A673 (cell line): ENCODE data around the gene PNPLA5. TPM values are rescaled to one million over a fixed set of nuclear protein-coding genes. Genes with fewer than 3 reads are reported as not detected.

ENCODE experiments used
- BruUV-seq: library from RNA; stranded (reverse); fragments of 400-500 nt; replicated peaks from 2 replicates; lab custom pipeline; 2021; lab: Mats Ljungman, UMichigan
- CTCF ChIA-PET: fragments of 300-600 bp; sonication (Branson Sonifier 250); formaldehyde crosslinking; loops from one replicate; lab custom pipeline; 2022; ENCODE audit warnings: antibody characterized with exemption; lab: Charles Lee
- POLR2A ChIA-PET: fragments of 300-600 bp; sonication (Branson Sonifier 250); formaldehyde crosslinking; loops from one replicate; lab custom pipeline; 2022; ENCODE audit warnings: antibody characterized with exemption; ENCODE audit not compliant: low non-redundant PET; lab: Charles Lee
- DNase-seq: peaks from one replicate; pipeline ENCODE4 v3.0.0-alpha.2; 2015; ENCODE audit warnings: low spot score
- H3K27ac ChIP-seq: fragments of 200-600 bp; sonication (generic); 2 replicates; pipeline ENCODE4 v1.5.1; 2016; ENCODE audit warnings: mixed run types, low read depth, mild to moderate bottlenecking, mixed read lengths, antibody characterized with exemption, low read length; ENCODE audit not compliant: poor library complexity, severe bottlenecking
- H3K27me3 ChIP-seq: fragments of 200-600 bp; sonication (generic); replicated peaks from 2 replicates; pipeline ENCODE4 v1.6.1; 2017; ENCODE audit warnings: mixed run types, low read depth, mild to moderate bottlenecking, mixed read lengths, antibody characterized with exemption, low read length; ENCODE audit not compliant: insufficient read depth, poor library complexity
- H3K36me3 ChIP-seq: fragments of 200-600 bp; sonication (generic); 2 replicates; pipeline ENCODE4 v1.6.1; 2016; ENCODE audit warnings: mixed run types, mild to moderate bottlenecking, mixed read lengths, antibody characterized with exemption, low read length; ENCODE audit not compliant: insufficient read depth, poor library complexity, severe bottlenecking
- H3K4me1 ChIP-seq: fragments of 200-600 bp; sonication (generic); 2 replicates; pipeline ENCODE4 v1.6.1; 2017; ENCODE audit warnings: mixed run types, mild to moderate bottlenecking, mixed read lengths, antibody characterized with exemption, low read length; ENCODE audit not compliant: insufficient read depth, poor library complexity, severe bottlenecking
- H3K4me3 ChIP-seq: fragments of 200-600 bp; sonication (generic); 2 replicates; pipeline ENCODE4 v1.5.1; 2016; ENCODE audit warnings: low read depth, mixed run types, mild to moderate bottlenecking, mixed read lengths, low read length; ENCODE audit not compliant: poor library complexity, severe bottlenecking
- H3K9me3 ChIP-seq: fragments of 200-600 bp; sonication (generic); 2 replicates; pipeline ENCODE4 v1.6.1; 2016; ENCODE audit warnings: mixed run types, low read depth, mild to moderate bottlenecking, mixed read lengths, antibody characterized with exemption, low read length; ENCODE audit not compliant: poor library complexity, severe bottlenecking
- EZH2 ChIP-seq: fragments of 200-600 bp; sonication (generic); IDR thresholded peaks from 2 replicates; pipeline ENCODE4 v1.6.1; 2017; ENCODE audit warnings: borderline replicate concordance, low read depth, mild to moderate bottlenecking, mixed read lengths, antibody characterized with exemption, low read length; ENCODE audit not compliant: poor library complexity, severe bottlenecking
- intact Hi-C: fragments of 100-400 bp; cut with micrococcal nuclease; formaldehyde crosslinking; loops from one replicate; pipeline ENCODE4 v1.10.0; 2022; ENCODE audit not compliant: unreplicated experiment
- total RNA-seq: library from RNA; stranded (reverse); gene quantifications from 2 replicates; pipeline ENCODE4 v1.2.3, GENCODE V29; 2021
- TF ChIP-seq, protein P1 (sequence below): fragments of 300-800, 200-600 bp; sonication (generic); conservative IDR thresholded peaks from 2 replicates; pipeline ENCODE4 v1.5.1; 2017; ENCODE audit warnings: low read depth, mild to moderate bottlenecking, antibody characterized with exemption, low read length, moderate library complexity, mixed read lengths

The PNPLA5 gene
- total RNA-seq, 1 experiment from 2014 or later: not detected

DNA sequence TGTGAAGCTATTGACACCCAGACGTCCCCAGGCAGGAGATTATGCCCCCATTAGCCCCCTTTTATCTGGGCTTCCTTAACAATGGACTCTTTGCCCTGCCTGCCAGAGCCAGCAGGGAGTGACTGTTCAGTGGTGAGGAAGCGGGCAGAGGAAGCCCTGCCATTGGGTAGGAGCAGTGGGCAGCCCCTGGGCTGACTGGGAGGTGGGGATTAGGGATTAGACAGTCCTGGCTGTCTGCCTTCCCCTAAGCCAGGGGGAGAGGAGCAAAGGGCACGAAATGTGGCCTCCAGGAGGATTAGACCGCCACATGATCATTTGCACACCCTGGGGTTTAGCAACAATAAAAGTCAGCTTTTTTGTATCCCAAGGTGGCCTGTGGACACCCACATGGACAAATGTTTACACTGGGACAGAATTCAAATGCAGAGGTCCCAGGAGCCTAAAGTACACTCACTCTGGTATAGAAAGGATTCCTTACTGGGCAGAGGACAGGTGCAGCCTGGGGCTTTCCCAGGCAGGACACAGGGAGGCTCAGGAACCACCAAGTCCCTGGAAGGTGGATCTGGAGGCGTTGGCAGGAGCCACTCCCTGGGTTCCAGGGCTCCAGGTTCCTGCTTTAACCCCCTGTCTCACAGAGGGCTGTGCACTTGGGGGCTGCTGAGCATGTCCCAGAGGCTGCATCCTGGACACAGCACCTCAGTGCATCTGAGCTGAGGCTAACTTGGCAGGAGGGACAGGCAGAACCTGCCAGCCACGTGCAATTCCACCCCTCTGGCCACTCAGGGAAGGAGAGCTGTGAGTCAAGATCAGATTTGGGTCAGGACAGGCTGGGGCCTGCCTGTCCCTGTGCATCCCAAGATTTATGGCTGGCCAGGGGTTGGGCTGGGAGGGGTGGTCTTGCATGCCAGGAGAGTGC lies 33.9 kb upstream of the PNPLA5 start:
- ChIA-PET CTCF (no interaction called here), POLR2A (interaction anchor here (0.6 kb wide), 1 partner anchor 1708 kb away, joined by 3 read pairs; no protein-coding TSS in a partner anchor)
- Histone ChIP-seq H3K4me1 (peaks cover 20% of the 10 kb centered on the region), H3K27me3 (no peaks in the 10 kb centered on the region), H3K27ac (peak overlapping the region; percentile 69), H3K9me3 (no peaks in the 10 kb centered on the region), H3K36me3 (peaks cover 23% of the 10 kb centered on the region), H3K4me3 (peak overlapping the region; percentile 80)
- BruUV-seq: TSS peak; percentile 46
- intact Hi-C loops: no loop called here
- TF ChIP-seq, protein P1, sequence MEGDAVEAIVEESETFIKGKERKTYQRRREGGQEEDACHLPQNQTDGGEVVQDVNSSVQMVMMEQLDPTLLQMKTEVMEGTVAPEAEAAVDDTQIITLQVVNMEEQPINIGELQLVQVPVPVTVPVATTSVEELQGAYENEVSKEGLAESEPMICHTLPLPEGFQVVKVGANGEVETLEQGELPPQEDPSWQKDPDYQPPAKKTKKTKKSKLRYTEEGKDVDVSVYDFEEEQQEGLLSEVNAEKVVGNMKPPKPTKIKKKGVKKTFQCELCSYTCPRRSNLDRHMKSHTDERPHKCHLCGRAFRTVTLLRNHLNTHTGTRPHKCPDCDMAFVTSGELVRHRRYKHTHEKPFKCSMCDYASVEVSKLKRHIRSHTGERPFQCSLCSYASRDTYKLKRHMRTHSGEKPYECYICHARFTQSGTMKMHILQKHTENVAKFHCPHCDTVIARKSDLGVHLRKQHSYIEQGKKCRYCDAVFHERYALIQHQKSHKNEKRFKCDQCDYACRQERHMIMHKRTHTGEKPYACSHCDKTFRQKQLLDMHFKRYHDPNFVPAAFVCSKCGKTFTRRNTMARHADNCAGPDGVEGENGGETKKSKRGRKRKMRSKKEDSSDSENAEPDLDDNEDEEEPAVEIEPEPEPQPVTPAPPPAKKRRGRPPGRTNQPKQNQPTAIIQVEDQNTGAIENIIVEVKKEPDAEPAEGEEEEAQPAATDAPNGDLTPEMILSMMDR: no peak
- no peak for TF ChIP-seq EZH2
- DNase-seq: peak; percentile 65

DNA sequence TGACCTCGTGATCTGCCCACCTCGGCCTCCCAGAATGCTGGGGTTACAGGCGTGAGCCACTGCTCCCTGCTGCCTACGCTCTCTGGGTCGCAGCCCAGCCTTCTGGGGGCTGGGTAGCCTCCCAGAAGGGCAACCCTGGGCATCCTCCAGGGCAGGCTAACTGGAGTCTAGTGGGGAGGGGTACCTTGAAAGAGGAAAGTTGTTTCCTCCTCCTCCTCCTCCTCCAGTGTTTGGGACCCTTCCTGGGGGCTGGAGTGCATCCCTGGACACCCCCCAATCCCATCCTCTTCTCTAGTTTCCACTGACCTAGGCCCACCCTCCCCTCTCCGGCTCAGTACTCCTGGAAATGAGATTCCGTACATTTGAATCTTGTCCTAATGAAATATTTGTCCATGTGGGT lies 33.1 kb upstream of the PNPLA5 start:
- peaks cover 20% of the 10 kb centered on the region for H3K4me1 ChIP-seq
- no peaks in the 10 kb centered on the region for H3K27me3 ChIP-seq
- H3K27ac ChIP-seq: peak overlapping the region; percentile 69
- no peak for DNase-seq
- ChIA-PET POLR2A (interaction anchor here (0.6 to 0.7 kb wide), 2 partner anchors 9 to 1707 kb away, joined by 3 to 8 read pairs; no protein-coding TSS in a partner anchor), CTCF (interaction anchor here (0.7 kb wide), 1 partner anchor 570 kb away, joined by 3 read pairs; no protein-coding TSS in a partner anchor)
- TF ChIP-seq, protein P1: no peak
- TF ChIP-seq EZH2: no peak
- H3K36me3 ChIP-seq: peaks cover 15% of the 10 kb centered on the region
- no TSS peak for BruUV-seq
- H3K4me3 ChIP-seq: peak overlapping the region; percentile 80
- H3K9me3 ChIP-seq: no peaks in the 10 kb centered on the region
- intact Hi-C loops: no loop called here

DNA sequence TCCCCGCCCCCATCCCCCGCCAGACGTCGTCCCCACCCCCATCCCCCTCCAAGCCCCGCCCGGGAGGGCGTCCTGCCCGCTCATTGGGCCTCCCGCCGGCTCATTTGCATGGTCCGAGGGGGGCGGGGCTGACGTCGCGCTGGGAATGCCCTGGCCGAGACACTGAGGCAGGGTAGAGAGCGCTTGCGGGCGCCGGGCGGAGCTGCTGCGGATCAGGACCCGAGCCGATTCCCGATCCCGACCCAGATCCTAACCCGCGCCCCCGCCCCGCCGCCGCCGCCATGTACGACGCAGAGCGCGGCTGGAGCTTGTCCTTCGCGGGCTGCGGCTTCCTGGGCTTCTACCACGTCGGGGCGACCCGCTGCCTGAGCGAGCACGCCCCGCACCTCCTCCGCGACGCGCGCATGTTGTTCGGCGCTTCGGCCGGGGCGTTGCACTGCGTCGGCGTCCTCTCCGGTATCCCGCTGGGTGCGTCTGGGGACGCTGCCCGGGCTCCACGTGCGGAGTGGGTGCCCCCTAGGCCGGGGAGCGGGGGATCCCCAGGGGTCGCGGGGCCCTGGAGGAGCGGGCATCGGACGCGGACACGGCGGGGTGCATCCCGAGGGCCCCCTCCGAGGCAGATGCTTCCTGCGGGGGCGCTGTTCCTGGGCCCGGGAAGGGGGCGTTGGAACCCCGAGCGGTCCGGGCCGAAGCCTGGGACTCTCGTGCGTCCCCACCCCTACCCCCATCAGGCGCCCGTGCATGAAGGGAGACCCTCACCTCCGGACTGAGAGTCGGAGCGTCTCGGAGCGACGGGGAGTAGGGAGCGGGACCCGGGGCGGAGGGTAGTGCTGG lies 32.0 kb upstream of the PNPLA5 start, which contains the start of gene PNPLA3:
TSS of gene PNPLA3 (plus strand) at position 175 of the 834 bp plus-strand sequence. CDS start at position 282, 107 bp downstream.
- intact Hi-C loops: no loop called here

More for the DNA sequence above, 32.0 kb upstream of the PNPLA5 start, which contains the start of gene PNPLA3:
- no TSS peak for BruUV-seq
- H3K27me3 ChIP-seq: no peaks in the 10 kb centered on the region
- H3K9me3 ChIP-seq: no peaks in the 10 kb centered on the region
- peak within 1 kb of the TSS; percentile 80 for H3K4me3 ChIP-seq
- DNase-seq: peak; percentile 92
- H3K27ac ChIP-seq: peak within 1 kb of the TSS; percentile 63
- ChIA-PET POLR2A (no interaction called here), CTCF (interaction anchor here (1.3 kb wide), 1 partner anchor 22 kb away, joined by 7 read pairs; no protein-coding TSS in a partner anchor)
- TF ChIP-seq, protein P1: peak; percentile 48
- no peak for TF ChIP-seq EZH2
- peaks cover 20% of the 10 kb centered on the region for H3K4me1 ChIP-seq
- peaks cover 12% of the 10 kb centered on the region for H3K36me3 ChIP-seq
